ENCODE data around the gene TMPRSS9.
A peak's percentile ranks its signal among the peaks of the same experiment; 100 is the strongest.
"Not testable (repeated sequence)": the region's sequence is repeated elsewhere in the genome, so short reads cannot be mapped to it uniquely, and the experiment has no call there.

Gene TMPRSS9

DNA sequence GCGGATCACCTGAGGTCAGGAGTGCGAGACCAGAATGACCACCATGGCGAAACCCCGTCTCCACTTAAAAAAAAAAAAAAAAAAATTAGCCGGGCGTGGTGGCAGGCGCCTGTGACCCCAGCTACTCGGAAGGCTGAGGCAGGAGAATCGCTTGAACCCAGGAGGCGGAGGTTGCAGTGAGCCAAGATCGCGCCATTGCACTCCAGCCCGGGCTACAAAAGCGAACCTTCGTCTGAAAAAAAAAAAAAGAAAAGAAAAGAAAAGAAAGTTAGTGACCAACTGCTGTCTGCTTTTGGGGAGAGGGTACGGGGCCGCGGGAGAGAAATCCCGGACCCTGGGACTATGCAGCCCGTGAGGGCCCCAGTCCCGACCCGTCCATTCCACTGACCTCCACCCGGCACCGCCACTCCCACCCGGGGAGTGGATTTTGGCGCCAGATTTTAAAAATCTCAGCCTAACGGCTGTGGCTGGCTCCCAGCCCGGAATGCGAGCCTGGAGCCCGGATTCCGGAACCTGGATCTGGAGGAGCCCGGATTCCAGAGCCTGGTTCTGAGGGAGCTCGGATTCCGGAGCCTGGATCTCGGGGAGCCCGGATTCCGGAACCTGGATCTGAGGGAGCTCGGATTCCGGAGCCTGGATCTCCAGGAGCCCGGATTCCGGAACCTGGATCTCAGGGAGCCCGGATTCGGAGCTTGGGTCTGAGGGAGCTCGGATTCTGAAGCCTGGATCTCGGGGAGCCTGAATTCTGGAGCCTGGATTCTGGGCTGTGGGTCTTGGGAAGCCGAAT lies 102.8 kb downstream of the TMPRSS9 start:
- DNase-seq (ENCODE audit: low spot score), result peak; percentile 93

DNA sequence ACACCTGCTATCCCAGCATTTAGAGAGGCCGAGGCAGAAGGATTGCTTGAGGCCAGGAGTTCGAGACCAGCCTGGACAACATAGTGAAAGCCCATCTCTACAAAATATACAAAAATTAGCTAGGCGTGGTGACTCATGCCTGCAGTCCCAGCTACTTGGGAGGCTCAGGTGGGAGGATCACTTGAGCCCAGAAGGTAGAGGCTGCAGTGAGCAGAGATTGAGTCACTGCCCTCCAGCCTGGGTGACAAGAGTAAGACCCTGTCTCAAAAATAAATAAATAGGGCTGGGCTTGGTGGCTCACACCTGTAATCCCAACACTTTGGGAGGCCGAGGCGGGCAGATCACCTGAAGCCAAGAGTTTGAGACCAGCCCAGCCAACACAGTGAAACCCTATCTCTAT lies 103.6 kb downstream of the TMPRSS9 start:
- not testable (repeated sequence) for DNase-seq (ENCODE audit: low spot score)

DNA sequence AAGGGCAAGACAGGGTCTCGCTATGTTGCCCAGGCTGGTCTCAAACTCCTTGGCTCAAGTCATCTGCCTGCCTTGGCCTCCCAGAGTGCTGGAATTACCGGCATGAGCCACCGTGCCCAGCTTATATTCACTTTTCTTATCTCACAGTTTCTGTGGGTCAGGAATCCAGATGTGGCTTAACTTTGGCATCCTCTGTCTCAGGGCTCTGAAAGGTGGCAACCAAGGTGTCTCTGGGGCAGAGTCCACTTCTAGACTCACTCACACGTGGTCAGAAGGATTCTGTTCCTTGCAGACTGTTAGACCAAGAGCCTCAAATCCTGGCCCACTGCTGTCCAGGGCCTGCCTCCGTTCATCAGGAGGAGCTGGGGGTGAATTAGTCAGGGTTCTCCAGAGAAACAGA lies 104.3 kb downstream of the TMPRSS9 start:
- DNase-seq (ENCODE audit: low spot score), result no peak

DNA sequence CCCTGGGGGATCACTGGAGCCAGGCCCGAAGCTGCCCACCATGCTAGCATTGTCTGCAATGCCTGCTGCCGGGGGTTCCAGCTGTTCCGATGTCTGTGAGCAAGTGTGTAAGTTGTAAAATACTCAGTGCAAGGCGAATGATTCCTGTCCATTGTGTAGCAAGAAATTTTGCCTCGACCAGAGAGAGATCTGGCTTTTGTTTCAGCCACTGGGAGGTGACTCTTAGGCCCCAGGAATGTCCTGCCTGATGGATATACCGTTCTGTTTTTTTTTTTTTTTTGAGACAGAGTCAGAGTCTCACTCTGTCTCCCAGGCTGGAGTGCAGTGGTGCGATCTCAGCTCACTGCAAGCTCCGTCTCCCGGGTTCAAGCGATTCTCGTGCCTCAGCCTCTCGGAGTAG lies 108.5 kb downstream of the TMPRSS9 start:
- DNase-seq (ENCODE audit: low spot score), result no peak

DNA sequence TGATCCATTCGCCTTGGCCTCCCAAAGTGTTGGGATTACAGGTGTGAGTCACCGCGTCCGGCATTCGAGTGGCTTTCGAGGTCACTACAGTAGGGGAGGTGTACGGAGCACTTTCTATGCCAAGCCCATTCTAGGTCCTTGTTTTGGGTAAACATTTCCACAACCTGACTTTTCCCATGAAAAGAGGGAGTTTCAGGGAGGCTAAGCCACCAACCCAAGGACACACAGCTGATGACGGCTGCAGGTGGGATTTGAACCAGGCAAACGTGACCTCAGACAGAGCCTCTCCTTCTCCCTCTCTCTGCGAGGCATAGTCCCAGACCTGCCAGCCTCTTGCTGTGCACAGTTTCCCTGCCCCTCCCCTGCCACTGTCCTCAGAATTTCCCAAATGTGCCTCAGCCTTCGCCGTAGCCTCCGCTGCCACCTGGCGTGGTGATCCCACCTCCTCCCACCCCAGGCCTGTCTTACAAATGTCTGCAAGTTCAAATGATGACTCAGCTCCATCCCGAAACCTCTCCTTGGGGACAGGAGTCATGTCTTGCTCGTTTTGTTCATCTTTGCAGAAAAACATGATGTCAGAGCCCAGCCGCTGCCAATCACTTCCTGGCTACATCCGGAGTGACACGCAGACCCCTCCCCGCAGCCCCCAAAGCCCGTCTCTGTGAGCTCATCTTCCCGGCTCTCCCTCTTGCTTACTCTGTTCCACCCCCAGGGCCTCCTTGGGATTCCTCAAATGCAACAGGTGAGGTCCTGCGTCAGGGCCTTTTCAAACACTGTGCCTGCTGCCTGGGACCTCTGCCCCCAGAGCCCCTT lies 109.2 kb downstream of the TMPRSS9 start:
- DNase-seq (ENCODE audit: low spot score), result peak; percentile 59

DNA sequence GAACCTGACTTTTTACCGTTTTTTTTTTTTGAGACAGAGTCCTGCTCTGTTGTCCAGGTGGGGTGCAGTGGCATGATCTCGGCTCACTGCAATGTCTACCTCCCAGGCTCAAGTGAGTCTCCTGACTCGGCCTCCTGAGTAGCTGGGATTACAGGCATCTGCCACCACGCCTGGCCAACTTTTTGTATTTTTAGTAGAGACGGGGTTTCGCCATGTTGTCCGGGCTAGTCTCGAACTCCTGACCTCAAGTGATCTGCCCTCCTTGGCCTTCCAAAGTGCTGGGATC lies 109.8 kb downstream of the TMPRSS9 start:
- DNase-seq (ENCODE audit: low spot score), result not testable (repeated sequence)

GRCh38 chr19:2474232-2475017 lies 114.4 kb downstream of the TMPRSS9 start:
- DNase-seq (ENCODE audit: low spot score), result peak; percentile 86

DNA sequence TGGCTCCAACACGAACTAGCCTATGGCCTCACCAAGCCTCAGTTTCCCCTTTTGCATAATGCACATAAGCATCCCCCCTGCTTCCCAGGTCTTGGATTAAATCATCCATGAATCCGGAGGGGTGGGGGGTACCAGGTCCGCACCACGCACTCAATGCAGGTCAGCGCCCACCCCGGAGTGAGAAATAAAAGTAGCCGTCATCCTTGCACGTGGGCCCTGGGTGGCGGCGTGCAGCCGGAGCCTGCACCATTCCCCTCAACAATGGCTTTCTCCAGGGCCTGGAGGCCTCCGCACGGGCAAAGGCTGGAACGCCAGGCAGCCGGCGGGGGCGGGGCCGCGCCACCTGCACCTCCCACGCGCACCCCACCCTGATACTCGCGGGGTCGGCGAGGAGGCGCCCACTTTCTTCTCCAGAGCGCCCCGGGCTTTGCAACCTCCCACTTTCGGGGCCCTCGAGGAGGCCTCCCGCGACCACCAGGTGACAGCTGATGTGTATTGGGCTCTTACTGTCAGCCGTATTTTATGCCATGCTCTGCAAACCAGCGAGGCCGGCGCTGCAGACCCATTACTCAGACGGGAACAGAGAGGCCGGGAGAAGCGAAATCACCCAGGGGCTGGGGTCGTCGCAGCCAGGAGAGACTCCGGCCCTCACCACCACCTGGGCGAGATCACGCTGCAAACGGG lies 115.1 kb downstream of the TMPRSS9 start:
- DNase-seq (ENCODE audit: low spot score), result no peak

All from AG08395 (cell line).